Thoracic aorta (tissue), 2 donors: ENCODE measurements around the gene ARHGAP22. TPM values are rescaled to one million over a fixed set of nuclear protein-coding genes. Genes with fewer than 3 reads are reported as not detected.

Experiments used
- ATAC-seq: fragments of 150-250 bp; one replicate; pipeline ENCODE4 v1.8.0; 2017; ENCODE audit warnings: low read depth; ENCODE audit not compliant: insufficient number of reproducible peaks, low FRiP score
- DNase-seq: peaks from one replicate; pipeline ENCODE4 v3.0.0-alpha.2; 2020; ENCODE audit warnings: low spot score
- H3K27ac ChIP-seq, 2 donors: fragments of 200-600 bp; sonication (generic); 1 replicate in 1 of 2; 2 replicates in 1 of 2; pipeline ENCODE4 v1.5.1; 2016; ENCODE audit warnings: mild to moderate bottlenecking in 2 of 2, moderate library complexity in 2 of 2
- H3K27me3 ChIP-seq: fragments of 200-600 bp; sonication (generic); replicated peaks from 2 replicates; pipeline ENCODE4 v1.6.0; 2016; ENCODE audit warnings: mild to moderate bottlenecking; ENCODE audit not compliant: insufficient read depth
- H3K36me3 ChIP-seq: fragments of 200-600 bp; sonication (generic); one replicate; pipeline ENCODE4 v1.5.1; 2016
- H3K4me1 ChIP-seq, 2 donors: fragments of 200-600 bp; sonication (generic); 1 replicate in 1 of 2; 2 replicates in 1 of 2; pipeline versions ENCODE4 v1.5.1 to v1.6.0; 2016; ENCODE audit warnings: low read depth in 2 of 2, mild to moderate bottlenecking in 1 of 2; ENCODE audit not compliant: control insufficient read depth in 1 of 2
- H3K4me3 ChIP-seq: fragments of 200-600 bp; sonication (generic); 2 replicates; pipeline ENCODE4 v1.5.1; 2016; ENCODE audit warnings: mild to moderate bottlenecking
- H3K9me3 ChIP-seq: fragments of 200-600 bp; sonication (generic); 2 replicates; pipeline ENCODE4 v1.5.1; 2016
- CTCF ChIP-seq: fragments of 200-600 bp; sonication (generic); IDR thresholded peaks from one replicate; pipeline ENCODE4 v1.5.1; 2019; ENCODE audit warnings: antibody characterized with exemption
- total RNA-seq, 2 donors: library from RNA; depleted of rRNA; stranded (reverse); fragments of >200 nt; gene quantifications; one replicate each; pipeline versions ENCODE4 v1.1.0 to v1.2.3, GENCODE V29; 2016

Gene ARHGAP22
- total RNA-seq, 2 donors from 2014 or later, result 15.4 to 24.8 TPM

- ATAC-seq (no peak), DNase-seq (no peak)
- H3K4me3 ChIP-seq, result no peak overlapping the region
- no peaks in the 10 kb centered on the region for H3K9me3 ChIP-seq
- H3K27me3 ChIP-seq, result no peaks in the 10 kb centered on the region
- peaks cover 0 to 7% of the 10 kb centered on the region in 2 donors for H3K4me1 ChIP-seq
- TF ChIP-seq CTCF, result no peak
- H3K27ac ChIP-seq, result no peak overlapping the region
- no peaks in the 10 kb centered on the region for H3K36me3 ChIP-seq
Observed at GRCh38 chr10:48506147-48506917, 98.5 kb downstream of the ARHGAP22 start.

DNA sequence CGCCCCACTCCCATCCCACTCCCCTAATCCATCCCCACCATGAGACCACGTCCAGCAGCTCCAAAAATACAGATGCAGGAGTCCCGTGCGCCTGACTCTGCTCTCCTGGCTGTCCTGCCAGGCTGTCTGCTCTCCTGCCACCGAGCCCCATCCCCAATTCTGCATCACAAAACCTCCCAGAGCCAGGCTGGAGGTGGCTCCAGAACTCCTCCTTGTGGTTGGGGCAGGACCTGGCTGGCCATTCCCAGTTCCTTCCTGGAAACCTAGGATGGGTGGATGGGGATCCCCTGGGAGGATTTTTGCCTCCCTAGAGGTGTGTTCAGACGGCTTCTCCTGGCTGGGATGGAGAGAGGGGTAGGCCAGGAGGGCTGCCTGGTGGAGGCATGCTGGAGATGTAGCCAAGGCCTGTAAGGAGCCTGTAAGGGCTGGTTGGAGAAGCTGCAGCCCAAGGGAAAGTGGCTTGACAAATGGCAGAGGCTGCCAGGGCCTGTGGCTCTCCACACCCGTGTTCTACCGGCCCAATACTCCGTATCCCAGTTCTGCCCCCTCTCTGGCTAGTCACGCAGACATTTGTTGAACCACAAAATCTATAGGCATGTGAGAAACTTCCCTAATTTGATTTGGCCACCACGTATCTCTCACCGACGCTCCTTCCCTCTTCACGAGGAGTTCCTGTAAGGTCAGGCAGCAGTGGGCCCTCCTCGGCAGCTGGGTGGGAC lies 99.3 kb downstream of the ARHGAP22 start:
- TF ChIP-seq CTCF, result no peak
- no peak overlapping the region for H3K27ac ChIP-seq
- H3K36me3 ChIP-seq, result no peaks in the 10 kb centered on the region
- no peak for ATAC-seq
- H3K9me3 ChIP-seq, result no peaks in the 10 kb centered on the region
- no peaks in the 10 kb centered on the region for H3K27me3 ChIP-seq
- no peak overlapping the region for H3K4me3 ChIP-seq
- H3K4me1 ChIP-seq, result peaks cover 0 to 7% of the 10 kb centered on the region in 2 donors
- no peak for DNase-seq

DNA sequence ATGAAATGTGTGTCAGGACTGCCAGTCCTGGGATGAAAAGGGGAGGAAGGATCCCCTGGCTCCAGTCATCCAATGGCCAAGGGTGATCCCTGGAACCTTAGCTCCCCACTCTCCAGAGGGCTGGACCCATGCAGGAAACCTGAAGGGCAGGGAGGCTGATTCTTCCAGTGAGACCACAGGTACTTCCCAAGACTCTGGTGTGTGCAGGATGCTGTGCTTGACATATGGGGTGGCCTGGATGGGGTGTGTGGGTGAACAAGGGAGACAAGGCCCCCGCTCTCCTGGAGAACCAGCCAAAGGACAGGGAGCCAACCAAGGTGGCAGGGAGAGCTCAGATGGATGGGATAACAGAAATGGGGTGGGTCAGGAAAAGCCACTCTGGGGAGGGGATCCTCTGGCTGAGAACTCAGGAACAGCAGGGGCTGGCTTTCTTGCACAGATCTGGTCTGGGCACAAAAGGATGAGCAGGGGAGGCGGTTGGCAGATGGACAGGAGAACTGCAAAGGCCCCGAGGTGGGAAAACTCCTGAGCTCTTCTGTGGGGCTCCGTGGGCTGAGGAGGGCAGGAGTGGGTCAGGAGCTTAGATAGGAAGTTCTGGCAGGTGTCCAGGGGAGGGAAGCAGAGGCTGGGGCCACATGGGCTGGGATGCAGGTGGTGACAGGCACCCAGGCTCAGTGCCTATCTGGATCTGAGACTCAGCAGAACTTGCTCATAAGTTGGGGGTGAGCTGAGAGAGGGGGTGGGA lies 100.6 kb downstream of the ARHGAP22 start:
- no peak for ATAC-seq
- peaks cover 0 to 7% of the 10 kb centered on the region in 2 donors for H3K4me1 ChIP-seq
- no peak for DNase-seq
- H3K36me3 ChIP-seq, result no peaks in the 10 kb centered on the region
- no peaks in the 10 kb centered on the region for H3K9me3 ChIP-seq
- no peak for TF ChIP-seq CTCF
- H3K4me3 ChIP-seq, result no peak overlapping the region
- H3K27me3 ChIP-seq, result no peaks in the 10 kb centered on the region
- no peak overlapping the region for H3K27ac ChIP-seq

DNA sequence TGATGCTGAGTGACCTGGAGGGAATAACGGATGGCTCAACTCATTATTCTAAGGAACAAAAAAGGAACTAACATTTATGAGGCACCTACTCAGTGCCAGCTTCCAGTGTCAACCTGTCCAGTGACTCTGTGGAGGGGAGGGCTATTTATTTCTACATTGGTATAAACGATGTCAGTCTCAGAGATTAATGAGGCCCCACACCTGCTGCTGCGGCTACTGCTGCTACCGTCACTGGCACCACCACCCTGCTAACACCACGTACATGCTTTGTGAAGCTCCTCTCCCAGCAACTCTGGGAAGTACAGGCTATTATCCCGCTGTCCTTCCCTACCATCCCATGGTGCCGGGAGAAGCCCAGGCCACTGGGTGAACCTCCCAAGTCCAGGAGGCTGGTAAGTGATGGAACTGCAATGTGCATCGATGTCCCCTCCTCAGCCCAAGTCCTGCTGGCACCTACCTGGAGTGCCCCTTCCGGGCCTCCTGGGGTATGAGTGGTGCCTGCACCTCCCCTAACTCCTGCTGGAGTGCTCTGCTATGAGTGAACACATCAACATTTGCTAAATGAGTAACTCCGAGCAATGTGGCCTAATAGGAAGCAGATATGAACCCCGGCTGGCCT lies 101.5 kb downstream of the ARHGAP22 start:
- no peak overlapping the region for H3K27ac ChIP-seq
- peaks cover 0 to 7% of the 10 kb centered on the region in 2 donors for H3K4me1 ChIP-seq
- no peak for TF ChIP-seq CTCF
- H3K36me3 ChIP-seq, result no peaks in the 10 kb centered on the region
- DNase-seq (no peak), ATAC-seq (no peak)
- no peaks in the 10 kb centered on the region for H3K9me3 ChIP-seq
- H3K4me3 ChIP-seq, result no peak overlapping the region
- H3K27me3 ChIP-seq, result no peaks in the 10 kb centered on the region

DNA sequence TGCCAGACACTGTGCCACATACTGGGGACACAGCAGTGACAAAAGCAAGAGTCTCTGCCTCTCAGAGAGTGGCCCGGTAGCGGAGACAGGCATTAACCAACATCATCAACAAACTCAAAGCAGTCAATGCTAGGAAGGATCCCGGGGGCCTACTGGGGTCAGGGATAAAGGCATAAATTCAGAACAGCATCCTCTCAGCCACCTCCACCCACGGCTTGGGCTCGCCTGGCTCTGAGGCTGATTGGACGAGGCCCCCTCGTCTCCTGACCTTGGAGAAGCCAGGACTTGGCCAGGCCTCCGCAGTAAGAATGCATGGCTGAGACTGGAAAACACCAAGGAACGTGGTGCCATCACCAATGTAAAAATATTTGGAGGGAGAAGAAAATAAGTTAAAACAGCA lies 102.1 kb downstream of the ARHGAP22 start:
- no peak for ATAC-seq
- Histone ChIP-seq H3K4me1 (peaks cover 0 to 9% of the 10 kb centered on the region in 2 donors), H3K4me3 (no peak overlapping the region), H3K27me3 (no peaks in the 10 kb centered on the region), H3K36me3 (no peaks in the 10 kb centered on the region), H3K9me3 (no peaks in the 10 kb centered on the region), H3K27ac (no peak overlapping the region)
- no peak for DNase-seq
- no peak for TF ChIP-seq CTCF
